Measurements from ENCODE around the gene ADCY2.

- TF ChIP-seq CTCF (optimal IDR thresholded peaks at IDR 0.05 in 1 of 3, IDR thresholded peaks at IDR 0.05 in 1 of 3, conservative IDR thresholded peaks at IDR 0.05 in 1 of 3; ENCODE audit: extremely low read depth in 1 of 3, insufficient read depth in 2 of 3, low read length in 3 of 3) (no peak), EZH2 (IDR thresholded peaks at IDR 0.05; ENCODE audit: low read length) (no peak)
These were observed 2.8 kb downstream of the ADCY2 start for GRCh38 chr5:7398596-7399280.

Measured in keratinocyte (primary cell).